Mucosa of descending colon (tissue), 3 donors: Measurements from ENCODE around the gene PRICKLE4. TPM values are rescaled to one million over a fixed set of nuclear protein-coding genes. Genes with fewer than 3 reads are reported as not detected.

ENCODE experiments used
- ATAC-seq: fragments of 200-7000 bp; cut with Tn5 transposase; one replicate; pipeline ENCODE4 v1.9.1; 2020; ENCODE audit warnings: mild to moderate bottlenecking, moderate library complexity
- DNase-seq, 3 donors: peaks; one replicate each; pipeline ENCODE4 v3.0.0-alpha.2; 2020
- H3K36me3 ChIP-seq: fragments of 200-600 bp; one replicate; pipeline ENCODE4 v1.8.0; 2021; ENCODE audit warnings: low read depth, mild to moderate bottlenecking
- H3K4me1 ChIP-seq: fragments of 200-600 bp; one replicate; pipeline ENCODE4 v1.8.0; 2021; ENCODE audit warnings: low read depth, mild to moderate bottlenecking
- H3K4me3 ChIP-seq: fragments of 200-600 bp; one replicate; pipeline ENCODE4 v1.8.0; 2021; ENCODE audit warnings: mild to moderate bottlenecking
- H3K9me3 ChIP-seq: fragments of 200-600 bp; one replicate; pipeline ENCODE4 v1.8.0; 2021; ENCODE audit warnings: mild to moderate bottlenecking
- intact Hi-C, 2 donors: fragments of 100-400 bp; cut with DNase I in 1 of 2; cut with micrococcal nuclease in 1 of 2; formaldehyde crosslinking; loops; one replicate each; pipeline versions ENCODE4 v1.11.0 to v1.11.1; 2022; cut with DNase I, micrococcal nuclease
- total RNA-seq, 3 donors: library from RNA; stranded (reverse); fragmentation: NEBNext Ultra II Directional in 2 of 3; extraction: Animal tissue kit (Norgen Biotek cat#: 25700) in 2 of 3; gene quantifications; one replicate each; pipeline versions ENCODE4 v1.2.1 to v1.2.4, GENCODE V29; 2021 to 2023
- TF ChIP-seq, protein P1 (sequence below): fragments of 200-600 bp; IDR thresholded peaks from one replicate; pipeline ENCODE4 v1.8.0; 2022; ENCODE audit warnings: antibody characterized with exemption, mild to moderate bottlenecking
- donor health status: DM: no; HTN: no; CAD: no; lungs with moderate emphysema.
- donor health status: DM: no; HTN: no; CAD: no.
- donor health status: DM: no; HTN: yes; CAD: no.

The PRICKLE4 gene
- total RNA-seq, 3 donors from 2014 or later = 2.7 to 6.7 (median 6.1) TPM

DNA sequence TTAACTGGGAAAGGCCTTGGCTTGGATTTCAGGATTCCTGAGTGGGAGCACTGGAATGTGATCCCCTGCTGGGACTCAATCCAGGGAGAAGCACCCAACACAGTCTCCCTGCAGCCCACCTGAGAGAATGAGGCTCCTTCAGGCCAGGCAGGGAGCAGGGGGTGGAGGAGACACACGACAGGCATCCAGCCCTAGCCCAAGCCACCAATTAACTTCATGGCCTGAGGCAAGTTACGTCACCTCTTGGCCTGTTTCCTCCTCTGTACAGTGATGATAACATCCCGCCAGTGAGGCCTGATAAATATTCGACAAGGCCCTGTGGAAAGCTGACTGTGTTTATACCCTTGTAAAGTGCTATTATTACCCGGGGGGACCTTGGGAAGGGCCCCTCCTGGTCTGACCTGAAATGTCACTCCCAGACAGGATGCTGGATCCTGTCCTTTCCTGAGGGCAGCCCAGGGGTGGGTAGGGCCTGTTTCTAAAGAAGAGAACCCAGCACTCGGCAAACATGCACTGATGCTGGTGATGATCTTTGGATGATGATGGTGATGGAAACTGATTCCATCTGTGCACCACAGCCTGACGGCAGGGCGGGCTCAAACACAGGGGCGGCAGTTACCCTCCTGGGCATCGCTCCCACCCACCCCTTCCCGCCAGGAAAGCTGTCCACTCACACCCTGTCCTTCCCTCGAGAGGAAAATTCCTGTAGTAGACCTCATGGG lies 13.3 kb upstream of the PRICKLE4 start:
- DNase-seq = peak in 1 of 3 donors; percentile 67
- TF ChIP-seq, protein P1, sequence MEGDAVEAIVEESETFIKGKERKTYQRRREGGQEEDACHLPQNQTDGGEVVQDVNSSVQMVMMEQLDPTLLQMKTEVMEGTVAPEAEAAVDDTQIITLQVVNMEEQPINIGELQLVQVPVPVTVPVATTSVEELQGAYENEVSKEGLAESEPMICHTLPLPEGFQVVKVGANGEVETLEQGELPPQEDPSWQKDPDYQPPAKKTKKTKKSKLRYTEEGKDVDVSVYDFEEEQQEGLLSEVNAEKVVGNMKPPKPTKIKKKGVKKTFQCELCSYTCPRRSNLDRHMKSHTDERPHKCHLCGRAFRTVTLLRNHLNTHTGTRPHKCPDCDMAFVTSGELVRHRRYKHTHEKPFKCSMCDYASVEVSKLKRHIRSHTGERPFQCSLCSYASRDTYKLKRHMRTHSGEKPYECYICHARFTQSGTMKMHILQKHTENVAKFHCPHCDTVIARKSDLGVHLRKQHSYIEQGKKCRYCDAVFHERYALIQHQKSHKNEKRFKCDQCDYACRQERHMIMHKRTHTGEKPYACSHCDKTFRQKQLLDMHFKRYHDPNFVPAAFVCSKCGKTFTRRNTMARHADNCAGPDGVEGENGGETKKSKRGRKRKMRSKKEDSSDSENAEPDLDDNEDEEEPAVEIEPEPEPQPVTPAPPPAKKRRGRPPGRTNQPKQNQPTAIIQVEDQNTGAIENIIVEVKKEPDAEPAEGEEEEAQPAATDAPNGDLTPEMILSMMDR = no peak
- ATAC-seq = peak; percentile 78
- H3K4me1 ChIP-seq = no peaks in the 10 kb centered on the region
- intact Hi-C loops = no loop called here
- H3K36me3 ChIP-seq = peaks cover 6% of the 10 kb centered on the region
- H3K4me3 ChIP-seq = no peak overlapping the region
- H3K9me3 ChIP-seq = no peaks in the 10 kb centered on the region

DNA sequence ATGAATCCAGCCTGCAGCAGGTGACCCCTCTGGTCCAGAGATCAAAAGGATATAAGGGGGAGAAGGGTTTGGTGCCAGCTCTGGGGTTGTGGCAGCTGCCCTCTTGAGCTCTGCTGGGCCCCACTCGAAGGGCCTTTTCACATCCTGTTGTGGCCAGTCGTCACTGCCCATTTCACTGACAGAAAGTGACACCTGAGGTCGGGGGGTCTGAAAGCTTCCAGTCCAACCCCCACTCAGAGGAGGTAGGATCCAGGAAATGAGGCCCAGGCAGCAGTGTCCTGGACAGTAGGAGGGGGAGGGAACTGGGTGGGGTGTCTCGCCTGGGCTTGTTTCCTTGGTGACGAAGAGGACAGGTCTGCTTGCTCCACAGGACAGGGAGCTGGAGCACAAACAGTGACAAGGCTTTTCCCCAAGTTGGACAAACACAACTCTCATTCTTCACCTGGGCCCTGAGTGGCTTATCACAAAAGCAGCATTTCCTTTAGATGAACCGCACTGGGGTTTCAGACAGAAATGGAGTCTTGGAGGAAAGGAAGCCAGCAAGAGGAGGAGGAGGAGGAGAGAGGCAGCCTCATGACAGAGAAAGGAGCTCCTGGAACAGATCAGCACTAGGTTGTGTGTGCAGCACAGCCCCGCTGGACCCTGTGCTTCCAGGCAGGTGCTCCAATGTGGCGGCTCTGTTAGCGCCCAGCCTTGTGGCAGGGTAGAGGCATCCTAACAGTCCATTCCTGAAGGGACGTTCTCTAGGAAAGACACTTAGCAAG lies 11.9 kb upstream of the PRICKLE4 start:
- peaks cover 6% of the 10 kb centered on the region for H3K36me3 ChIP-seq
- DNase-seq (peak in 1 of 3 donors; percentile 58), ATAC-seq (peak; percentile 86)
- no peak overlapping the region for H3K4me3 ChIP-seq
- intact Hi-C loops = no loop called here
- H3K4me1 ChIP-seq = no peaks in the 10 kb centered on the region
- no peaks in the 10 kb centered on the region for H3K9me3 ChIP-seq
- TF ChIP-seq, protein P1 = no peak

DNA sequence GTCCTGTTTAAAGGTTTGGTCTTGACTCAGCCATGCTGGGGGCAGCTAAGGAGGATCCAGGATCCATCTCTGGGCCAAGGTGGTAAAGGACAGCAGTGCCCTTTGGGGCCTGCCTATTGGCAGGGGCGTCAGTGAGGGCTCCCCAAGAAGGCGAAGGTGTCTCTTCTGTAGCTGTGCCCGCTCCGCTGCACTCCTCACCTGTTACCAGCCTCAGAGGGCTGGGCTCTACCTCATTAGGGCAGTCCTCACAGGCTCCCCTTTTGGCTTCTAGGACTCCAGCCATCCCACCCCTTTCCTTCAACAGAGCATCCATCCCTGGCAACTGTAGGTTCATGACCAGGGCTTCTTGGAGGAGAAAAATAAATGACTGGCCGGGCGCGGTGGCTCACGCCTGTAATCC lies 11.2 kb upstream of the PRICKLE4 start:
- intact Hi-C loops = no loop called here
- ATAC-seq (no peak), DNase-seq (no peak)
- Histone ChIP-seq H3K4me1 (no peaks in the 10 kb centered on the region), H3K36me3 (peaks cover 6% of the 10 kb centered on the region), H3K4me3 (no peak overlapping the region), H3K9me3 (no peaks in the 10 kb centered on the region)
- TF ChIP-seq, protein P1 = no peak

DNA sequence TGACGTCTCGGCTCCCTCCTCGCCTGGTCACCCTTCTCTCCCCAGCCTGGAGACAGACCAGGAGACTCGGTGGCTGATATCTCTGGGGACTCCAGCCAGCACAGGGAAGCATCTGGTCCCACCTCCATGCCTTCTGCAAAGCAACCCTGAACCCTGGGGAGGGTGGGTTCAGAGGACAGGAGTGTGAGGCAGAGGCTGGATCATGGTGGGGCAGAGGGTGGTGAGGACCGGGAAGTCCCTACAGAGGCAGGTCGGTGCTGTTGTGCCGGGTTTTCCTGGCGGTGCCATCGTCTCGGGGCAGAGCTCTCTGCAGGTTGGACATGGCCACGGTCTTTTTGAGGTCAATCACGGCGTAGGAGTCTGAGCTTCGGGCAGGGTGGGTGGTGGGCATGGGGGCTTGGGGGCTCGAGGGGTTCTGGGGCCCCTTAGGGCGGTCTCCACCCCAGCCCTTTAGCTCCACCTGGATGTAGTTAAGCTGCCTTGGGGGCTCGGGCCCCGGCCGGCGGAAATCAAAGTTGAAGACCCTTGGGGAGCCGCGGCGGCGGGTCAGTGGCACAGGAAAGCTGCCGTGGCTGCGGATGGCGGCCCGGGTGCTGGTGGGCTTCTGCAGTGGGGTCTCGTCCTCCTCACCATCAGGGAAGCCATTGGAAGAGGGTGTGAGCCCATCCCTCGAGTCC lies 10.1 kb upstream of the PRICKLE4 start:
- TF ChIP-seq, protein P1 = no peak
- DNase-seq (no peak), ATAC-seq (no peak)
- Histone ChIP-seq H3K4me3 (no peak overlapping the region), H3K9me3 (no peaks in the 10 kb centered on the region), H3K36me3 (peaks cover 6% of the 10 kb centered on the region), H3K4me1 (no peaks in the 10 kb centered on the region)
- intact Hi-C loops = no loop called here

DNA sequence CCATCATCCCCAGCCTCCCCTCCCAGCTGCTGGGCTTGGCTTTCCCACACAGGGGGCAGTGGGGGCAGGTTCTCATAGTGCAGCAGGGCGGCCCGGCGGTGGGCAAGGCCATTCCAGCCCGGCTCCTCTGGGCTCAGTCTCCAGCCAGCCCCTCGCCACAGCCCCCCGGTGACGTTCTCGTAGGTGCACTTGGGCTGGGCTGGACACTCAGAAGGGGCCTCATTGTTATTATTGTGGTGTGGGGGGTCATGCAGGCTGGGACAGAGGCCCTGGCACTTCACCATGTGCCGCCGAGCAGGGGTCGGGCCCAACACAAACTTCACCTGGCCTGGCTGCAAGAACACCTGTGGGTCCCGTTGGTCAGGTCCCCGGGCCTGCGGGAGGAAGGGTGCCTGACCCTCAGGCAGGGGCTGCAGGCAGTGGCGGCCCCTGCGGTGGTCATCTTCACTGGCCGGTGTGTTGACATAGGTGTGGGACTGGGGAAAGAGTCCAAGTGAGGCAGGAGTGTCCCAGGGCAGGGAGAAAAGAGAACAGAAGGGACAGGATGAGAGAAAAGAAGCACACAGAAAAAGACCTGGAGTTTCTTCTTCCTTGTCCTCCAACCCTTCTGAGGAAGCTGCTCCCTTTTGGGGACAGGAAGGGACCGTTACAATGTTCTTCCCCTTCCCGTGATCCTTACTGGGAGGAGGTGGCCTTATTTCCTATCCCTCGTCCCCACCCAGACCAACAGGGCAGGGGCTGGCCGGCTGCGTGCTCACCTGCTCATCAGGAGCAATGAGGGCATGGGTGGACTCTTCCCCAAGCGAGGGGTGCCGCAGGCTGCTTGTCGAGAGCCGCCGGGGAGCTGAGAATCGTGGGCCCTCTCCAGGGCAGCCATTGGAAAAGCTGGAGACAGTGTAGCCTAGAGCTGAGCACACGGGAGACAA lies 9.3 kb upstream of the PRICKLE4 start:
- Histone ChIP-seq H3K4me1 (no peaks in the 10 kb centered on the region), H3K36me3 (peaks cover 6% of the 10 kb centered on the region), H3K9me3 (no peaks in the 10 kb centered on the region), H3K4me3 (no peak overlapping the region)
- intact Hi-C loops = no loop called here
- no peak for DNase-seq
- TF ChIP-seq, protein P1 = no peak
- no peak for ATAC-seq
